Bronchial epithelial cell (primary cell): Measurements from ENCODE around the gene BSG. TPM values are rescaled to one million over a fixed set of nuclear protein-coding genes. Genes with fewer than 3 reads are reported as not detected.
"Not testable (repeated sequence)": the region's sequence is repeated elsewhere in the genome, so short reads cannot be mapped to it uniquely, and the experiment has no call there.

Experiments
- DNase-seq: peaks from one replicate; pipeline ENCODE4 v3.0.0-alpha.2; 2010; ENCODE audit warnings: low read depth
- FAIRE-seq: peaks from 2 replicates; lab custom pipeline; 2011; peaks lifted over from hg19 to GRCh38; lab: Jason Lieb, UNC
- H3K27me3 ChIP-seq: 2 replicates; pipeline ENCODE4 v1.5.1; 2011; ENCODE audit warnings: low read length; ENCODE audit not compliant: control insufficient read depth, insufficient read depth
- H3K36me3 ChIP-seq: 2 replicates; pipeline ENCODE4 v1.5.1; 2011; ENCODE audit warnings: low read length; ENCODE audit not compliant: control insufficient read depth, insufficient read depth
- H3K4me3 ChIP-seq: 2 replicates; pipeline ENCODE4 v1.5.1; 2011; ENCODE audit warnings: mild to moderate bottlenecking, low read depth, low read length, control low read depth
- CTCF ChIP-seq: IDR thresholded peaks from 2 replicates; pipeline ENCODE4 v1.5.1; 2011; ENCODE audit warnings: mild to moderate bottlenecking, moderate library complexity, low read length, control low read depth, inconsistent platforms; ENCODE audit not compliant: insufficient read depth, severe bottlenecking
- total RNA-seq: library from RNA; depleted of rRNA; stranded (reverse); fragments of >200 nt; gene quantifications from 2 replicates; pipeline ENCODE4 v1.2.1, GENCODE V29; 2014

Gene BSG
- total RNA-seq, 1 donor from 2014 or later, result 369 TPM

DNA sequence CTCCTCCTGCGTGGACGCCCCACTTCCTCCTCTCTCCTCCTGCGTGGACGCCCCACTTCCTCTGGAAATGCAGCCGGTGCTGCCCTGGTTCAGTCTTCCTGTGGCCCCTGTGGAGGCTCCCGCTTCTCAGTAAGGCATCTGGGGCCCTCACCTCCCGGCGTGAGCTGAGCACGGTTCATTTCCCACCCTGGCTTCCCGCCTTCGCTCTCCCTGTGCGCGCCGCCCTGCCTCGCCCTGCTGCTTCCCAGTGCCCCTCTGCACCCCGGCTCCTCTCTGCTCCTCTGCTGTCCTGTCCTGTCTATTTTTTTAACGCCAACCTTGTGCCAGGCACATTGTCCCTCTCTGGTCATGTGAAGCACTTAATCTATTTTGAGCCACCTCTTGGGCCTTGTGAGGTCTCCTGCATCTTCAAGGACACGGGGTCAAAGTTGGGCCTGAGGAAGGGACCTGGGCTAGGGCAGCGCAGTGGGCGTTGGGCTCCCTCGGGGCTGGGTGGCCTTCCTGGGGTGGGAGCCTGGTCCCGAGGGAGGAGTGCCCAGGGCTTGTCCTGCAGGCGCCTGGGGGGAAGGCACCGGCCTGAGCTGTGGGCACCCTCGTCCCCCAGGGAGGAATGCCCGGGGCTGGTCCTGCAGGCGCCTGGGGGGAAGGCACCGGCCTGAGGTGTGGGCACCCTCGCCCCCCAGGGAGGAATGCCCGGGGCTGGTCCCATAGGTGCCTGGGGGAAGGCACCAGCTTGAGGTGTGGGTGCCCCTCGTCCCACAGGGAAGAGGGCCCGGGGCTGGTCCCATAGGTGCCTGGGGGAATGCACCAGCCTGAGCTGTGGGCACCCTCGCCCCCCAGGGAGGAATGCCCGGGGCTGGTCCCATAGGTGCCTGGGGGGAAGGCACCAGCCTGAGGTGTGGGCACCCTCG is 30.2 kb downstream of the BSG start:
- Histone ChIP-seq H3K27me3 (no peaks in the 10 kb centered on the region), H3K4me3 (no peak overlapping the region), H3K36me3 (no peaks in the 10 kb centered on the region)
- FAIRE-seq (no peak), DNase-seq (no peak)
- no peak for TF ChIP-seq CTCF

DNA sequence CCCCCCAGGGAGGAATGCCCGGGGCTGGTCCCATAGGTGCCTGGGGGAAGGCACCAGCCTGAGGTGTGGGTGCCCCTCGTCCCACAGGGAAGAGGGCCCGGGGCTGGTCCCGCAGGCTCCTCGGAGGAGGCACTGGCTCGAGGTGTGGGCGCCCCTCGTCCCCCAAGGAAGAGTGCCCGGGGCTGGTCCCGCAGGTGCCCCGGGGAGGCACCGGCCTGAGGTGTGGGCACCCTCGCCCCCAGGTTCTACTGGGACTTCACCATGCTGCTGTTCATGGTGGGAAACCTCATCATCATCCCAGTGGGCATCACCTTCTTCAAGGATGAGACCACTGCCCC is 30.9 kb downstream of the BSG start:
- H3K36me3 ChIP-seq, H3K4me3 ChIP-seq, FAIRE-seq, DNase-seq, H3K27me3 ChIP-seq: not testable (repeated sequence)

DNA sequence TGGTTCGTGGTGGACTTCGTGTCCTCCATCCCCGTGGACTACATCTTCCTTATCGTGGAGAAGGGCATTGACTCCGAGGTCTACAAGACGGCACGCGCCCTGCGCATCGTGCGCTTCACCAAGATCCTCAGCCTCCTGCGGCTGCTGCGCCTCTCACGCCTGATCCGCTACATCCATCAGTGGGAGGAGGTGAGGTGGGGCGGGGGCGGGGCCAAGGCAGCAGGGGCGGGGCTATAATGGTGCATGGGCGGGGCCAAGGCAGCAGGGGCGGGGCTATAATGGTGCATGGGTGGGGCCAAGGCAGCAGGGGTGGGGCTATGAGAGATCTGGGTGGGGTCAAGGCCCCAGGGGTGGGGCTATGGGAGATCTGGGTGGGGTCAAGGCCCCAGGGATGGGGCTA is 31.4 kb downstream of the BSG start:
- not testable (repeated sequence) for H3K4me3 ChIP-seq, H3K27me3 ChIP-seq, DNase-seq, FAIRE-seq, H3K36me3 ChIP-seq

DNA sequence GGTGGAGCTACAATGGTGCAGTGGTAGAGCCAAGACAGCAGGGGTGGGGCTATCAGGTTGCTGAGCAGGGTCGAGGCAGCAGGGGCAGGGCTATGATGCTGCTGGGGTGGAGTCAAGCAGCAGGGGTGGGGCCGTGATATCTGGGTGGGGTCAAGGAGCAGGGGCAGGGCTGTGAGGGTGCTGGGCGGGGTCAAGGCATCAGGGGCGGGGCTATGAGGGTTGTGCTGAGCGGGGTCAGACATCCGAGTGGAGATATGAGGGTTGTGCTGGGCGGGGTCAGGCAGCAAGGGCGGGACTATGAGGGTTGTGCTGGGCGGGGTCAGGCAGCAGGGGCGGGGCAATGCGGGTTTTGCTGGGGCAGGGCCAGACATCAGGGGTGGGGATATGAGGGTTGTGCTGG is 32.0 kb downstream of the BSG start:
- Histone ChIP-seq H3K27me3 (no peaks in the 10 kb centered on the region), H3K36me3 (no peaks in the 10 kb centered on the region), H3K4me3 (no peak overlapping the region)
- DNase-seq (no peak), FAIRE-seq (no peak)
- TF ChIP-seq CTCF, result no peak

GRCh38 chr19:605061-605971 is 32.9 kb downstream of the BSG start:
- not testable (repeated sequence) for FAIRE-seq, DNase-seq, H3K4me3 ChIP-seq

DNA sequence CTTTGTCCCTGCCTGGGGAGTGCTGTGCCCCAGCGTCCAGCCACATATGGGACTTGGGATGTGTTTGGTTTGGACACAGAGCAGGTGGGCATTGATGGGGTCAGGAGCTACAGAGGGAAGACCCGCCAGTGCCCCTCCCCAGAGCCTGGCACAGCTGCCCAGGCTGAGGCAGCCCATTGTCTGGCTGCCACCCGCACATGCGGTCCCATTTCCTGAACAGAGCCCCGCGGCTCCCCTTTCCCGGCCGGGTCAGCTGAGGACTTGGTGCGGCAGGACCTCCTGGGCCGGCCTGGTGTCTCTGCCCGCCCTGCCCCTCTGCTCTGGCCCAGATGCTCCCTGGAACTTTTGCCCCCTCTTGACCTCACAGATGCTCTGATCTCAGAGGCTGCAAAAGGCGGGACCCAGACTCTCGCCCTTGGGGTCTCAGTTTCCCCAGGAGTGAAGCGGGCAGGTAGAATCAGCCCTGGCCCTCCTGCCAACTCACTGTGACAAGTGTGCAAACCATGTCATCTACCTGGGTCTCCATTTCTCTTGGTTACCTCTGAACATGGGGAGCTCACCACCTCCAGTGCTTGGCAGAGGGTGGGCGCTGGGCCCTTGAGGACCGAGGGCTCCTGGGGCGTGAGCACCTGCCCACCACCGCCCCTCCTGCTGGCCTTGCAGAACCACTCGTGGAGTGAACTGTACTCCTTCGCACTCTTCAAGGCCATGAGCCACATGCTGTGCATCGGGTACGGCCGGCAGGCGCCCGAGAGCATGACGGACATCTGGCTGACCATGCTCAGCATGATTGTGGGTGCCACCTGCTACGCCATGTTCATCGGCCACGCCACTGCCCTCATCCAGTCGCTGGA is 35.1 kb downstream of the BSG start:
- no peak for FAIRE-seq
- H3K4me3 ChIP-seq, result no peak overlapping the region
- TF ChIP-seq CTCF, result no peak
- H3K27me3 ChIP-seq, result no peaks in the 10 kb centered on the region
- DNase-seq, result no peak
- no peaks in the 10 kb centered on the region for H3K36me3 ChIP-seq

More at GRCh38 chr19:605061-605971, 32.9 kb downstream of the BSG start:
- H3K27me3 ChIP-seq, H3K36me3 ChIP-seq: not testable (repeated sequence)
